Measurements from ENCODE around the gene ZBTB33.

ZBTB33 gene

DNA sequence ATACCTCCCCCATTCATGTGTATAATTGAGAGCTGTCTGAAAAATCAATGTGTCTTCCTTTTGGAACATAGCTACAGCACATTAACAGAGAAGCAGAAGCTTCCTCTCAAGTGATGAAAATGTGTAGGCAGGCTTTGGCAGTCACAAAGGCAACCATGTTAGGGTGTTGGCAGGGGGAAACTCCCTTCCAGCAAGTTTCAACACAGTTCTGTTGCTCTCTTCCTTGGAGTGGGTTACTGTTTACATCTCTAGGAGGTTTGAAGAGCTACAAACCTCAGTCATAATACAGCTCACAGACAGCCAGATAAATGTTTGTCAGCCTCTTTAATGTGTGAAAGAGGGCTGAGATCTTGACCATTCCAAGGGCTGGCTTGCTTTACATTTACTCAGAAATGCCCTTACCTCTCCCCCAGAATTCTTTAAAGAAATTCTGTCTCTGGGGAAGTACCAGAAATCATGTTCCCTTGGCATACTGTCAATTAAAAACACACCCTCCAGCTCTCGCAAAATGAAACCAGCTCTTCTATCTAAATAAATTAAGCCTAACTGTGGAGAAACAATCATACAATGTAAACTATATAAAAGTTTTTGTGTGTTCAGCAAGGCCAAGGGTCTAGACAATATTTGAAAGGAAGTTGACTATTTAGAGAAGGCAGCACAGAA, 18.9 kb downstream of the ZBTB33 start:
- DNase-seq (ENCODE audit: low spot score), result no peak
- TF ChIP-seq, protein P1, sequence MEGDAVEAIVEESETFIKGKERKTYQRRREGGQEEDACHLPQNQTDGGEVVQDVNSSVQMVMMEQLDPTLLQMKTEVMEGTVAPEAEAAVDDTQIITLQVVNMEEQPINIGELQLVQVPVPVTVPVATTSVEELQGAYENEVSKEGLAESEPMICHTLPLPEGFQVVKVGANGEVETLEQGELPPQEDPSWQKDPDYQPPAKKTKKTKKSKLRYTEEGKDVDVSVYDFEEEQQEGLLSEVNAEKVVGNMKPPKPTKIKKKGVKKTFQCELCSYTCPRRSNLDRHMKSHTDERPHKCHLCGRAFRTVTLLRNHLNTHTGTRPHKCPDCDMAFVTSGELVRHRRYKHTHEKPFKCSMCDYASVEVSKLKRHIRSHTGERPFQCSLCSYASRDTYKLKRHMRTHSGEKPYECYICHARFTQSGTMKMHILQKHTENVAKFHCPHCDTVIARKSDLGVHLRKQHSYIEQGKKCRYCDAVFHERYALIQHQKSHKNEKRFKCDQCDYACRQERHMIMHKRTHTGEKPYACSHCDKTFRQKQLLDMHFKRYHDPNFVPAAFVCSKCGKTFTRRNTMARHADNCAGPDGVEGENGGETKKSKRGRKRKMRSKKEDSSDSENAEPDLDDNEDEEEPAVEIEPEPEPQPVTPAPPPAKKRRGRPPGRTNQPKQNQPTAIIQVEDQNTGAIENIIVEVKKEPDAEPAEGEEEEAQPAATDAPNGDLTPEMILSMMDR (IDR thresholded peaks at IDR 0.05; ENCODE audit: extremely low read depth, missing control alignments), result no peak

DNA sequence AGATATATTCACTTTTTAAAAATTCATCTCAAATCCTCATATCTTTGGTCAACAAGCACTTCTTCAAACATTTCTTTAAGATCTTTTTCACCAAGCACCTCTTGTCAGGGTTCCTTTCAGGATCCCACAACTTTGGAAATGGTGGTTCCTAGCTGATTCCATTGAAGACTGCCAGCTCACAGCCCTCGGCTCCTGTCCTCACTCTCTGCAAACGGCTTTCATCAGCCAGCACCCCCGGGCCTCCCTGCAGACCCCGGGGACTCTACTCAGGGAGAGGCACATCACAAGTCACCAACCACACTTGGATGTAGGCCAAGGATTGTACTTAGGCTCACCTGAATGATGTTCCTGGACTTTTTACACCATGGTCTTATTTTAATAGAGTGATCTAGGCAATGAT, 20.0 kb downstream of the ZBTB33 start:
- TF ChIP-seq, protein P1 (IDR thresholded peaks at IDR 0.05; ENCODE audit: extremely low read depth, missing control alignments), result no peak
- DNase-seq (ENCODE audit: low spot score), result no peak

DNA sequence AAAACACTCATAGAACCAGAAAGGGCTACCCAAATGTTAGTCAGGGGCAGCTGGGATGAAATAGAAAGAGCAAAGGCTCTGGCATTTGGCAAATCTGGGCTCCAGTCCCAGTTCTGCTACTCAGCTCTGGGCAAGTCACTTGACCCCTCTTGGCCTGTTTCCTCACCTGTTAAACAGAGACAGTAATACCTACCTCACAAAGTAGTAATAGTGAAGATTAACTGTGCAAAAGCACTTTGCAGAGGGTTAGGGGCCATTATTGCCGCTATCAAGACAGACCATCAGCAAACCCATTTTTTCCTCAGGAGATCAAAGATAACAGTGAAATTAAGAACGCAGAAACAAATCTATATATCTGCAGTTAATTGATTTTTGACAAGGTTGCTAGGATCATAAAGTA, 20.6 kb downstream of the ZBTB33 start:
- DNase-seq (ENCODE audit: low spot score), result no peak
- TF ChIP-seq, protein P1 (IDR thresholded peaks at IDR 0.05; ENCODE audit: extremely low read depth, missing control alignments), result no peak

DNA sequence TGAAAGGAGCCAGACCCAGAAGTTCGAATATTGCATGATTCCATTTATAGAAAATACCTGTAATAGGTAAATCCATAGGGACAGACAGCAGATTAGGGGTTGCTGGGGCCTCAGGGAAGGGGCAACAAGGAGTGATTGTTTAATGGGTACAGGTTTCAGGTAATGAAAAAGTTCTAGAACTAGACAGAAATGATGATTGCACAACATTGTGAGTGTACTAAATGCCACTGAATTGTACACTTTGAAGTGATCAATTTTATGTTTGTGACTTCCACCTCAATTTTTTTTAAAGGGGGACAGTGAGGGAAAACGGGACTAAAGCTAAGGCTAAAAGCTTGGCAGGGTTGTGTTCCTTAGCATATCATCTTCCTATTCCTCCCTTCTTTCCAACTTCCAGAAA, 23.5 kb downstream of the ZBTB33 start:
- TF ChIP-seq, protein P1 (IDR thresholded peaks at IDR 0.05; ENCODE audit: extremely low read depth, missing control alignments), result no peak
- DNase-seq (ENCODE audit: low spot score), result no peak

DNA sequence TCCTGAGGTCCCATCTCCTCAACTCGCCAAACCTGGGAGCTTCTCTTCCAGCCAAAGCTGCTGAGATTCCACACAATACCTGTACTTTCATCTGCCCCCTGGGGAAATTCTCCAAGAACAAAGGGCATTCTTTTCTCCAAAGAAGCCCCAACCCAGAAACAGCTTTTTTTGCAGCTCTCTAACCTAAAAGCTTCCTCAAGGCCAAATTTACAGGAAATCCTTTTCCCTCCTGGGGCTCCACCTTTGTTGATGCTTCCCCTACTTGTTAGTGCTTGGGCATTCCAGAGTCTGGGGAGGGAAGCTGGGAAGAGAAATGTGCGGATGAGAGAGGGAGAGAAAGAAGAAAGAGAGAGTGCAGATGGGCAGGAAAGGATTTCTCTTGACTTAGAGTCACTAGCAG, 24.3 kb downstream of the ZBTB33 start:
- TF ChIP-seq, protein P1 (IDR thresholded peaks at IDR 0.05; ENCODE audit: extremely low read depth, missing control alignments), result no peak
- DNase-seq (ENCODE audit: low spot score), result no peak

DNA sequence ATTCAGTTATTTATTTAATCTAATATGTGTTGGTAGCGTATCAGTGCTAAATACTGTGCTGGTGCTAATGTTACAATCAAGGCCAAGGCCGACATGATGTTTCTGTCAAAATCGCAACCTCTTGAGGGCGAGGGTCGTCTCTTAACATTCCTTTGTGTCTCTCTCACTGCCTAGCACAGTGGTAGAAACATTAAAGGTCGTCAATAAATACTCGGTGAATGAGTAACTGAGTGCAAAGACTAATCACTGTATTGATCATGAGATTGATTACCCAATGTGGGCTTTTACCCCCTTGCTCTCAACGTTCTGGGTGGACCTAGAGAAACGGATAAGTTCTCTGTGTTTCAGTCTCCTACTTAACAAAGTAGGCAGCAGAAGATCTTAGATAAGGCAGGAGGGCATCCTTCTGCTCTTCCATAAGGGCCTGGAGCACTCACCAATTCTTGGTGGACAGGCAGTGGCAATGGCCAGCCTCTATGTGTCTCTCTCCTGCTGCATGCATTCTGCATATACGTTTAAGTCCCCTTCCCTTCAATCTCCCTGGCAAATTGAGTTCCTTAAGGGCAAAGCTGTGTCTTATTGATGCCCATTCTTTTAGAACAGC, 30.5 kb downstream of the ZBTB33 start:
- TF ChIP-seq, protein P1 (IDR thresholded peaks at IDR 0.05; ENCODE audit: extremely low read depth, missing control alignments), result no peak
- DNase-seq (ENCODE audit: low spot score), result no peak

DNA sequence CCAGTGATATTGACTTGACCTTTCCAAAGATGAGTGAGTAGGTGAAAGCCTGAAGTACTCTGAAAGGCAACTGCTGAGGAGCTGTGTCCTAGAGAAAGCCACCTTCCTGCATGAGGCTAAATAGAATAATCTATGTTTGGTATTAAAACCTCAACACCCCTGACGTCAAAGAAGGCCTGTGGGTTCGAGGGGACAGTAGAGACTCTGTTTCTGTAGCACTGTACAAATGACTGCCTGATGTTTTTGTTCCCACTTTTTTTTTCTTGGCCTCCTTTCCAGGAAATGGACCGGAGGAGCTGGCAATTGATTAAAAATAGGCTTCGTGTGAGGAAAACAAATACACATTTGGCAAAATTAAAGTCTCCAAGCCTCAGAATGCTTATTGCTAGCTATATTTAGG, 31.1 kb downstream of the ZBTB33 start:
- TF ChIP-seq, protein P1 (IDR thresholded peaks at IDR 0.05; ENCODE audit: extremely low read depth, missing control alignments), result no peak
- no peak for DNase-seq (ENCODE audit: low spot score)
